Astrocyte of the spinal cord (primary cell): Measurements from ENCODE around the gene ROR1.

Experiments used
- DNase-seq: peaks from one replicate; pipeline ENCODE4 v3.0.0; 2011; ENCODE audit warnings: low read depth, low spot score
- H3K4me3 ChIP-seq: 2 replicates; pipeline ENCODE4 v1.5.1; 2011; ENCODE audit warnings: low read depth, mild to moderate bottlenecking, low read length, moderate library complexity
- in situ Hi-C: cut with HindIII; loops from 2 replicates; pipeline ENCODE4 v1.10.0; 2017; ENCODE audit warnings: low sequenced_read_pairs
- TF ChIP-seq, protein P1 (sequence below): IDR thresholded peaks from 2 replicates; pipeline ENCODE4 v1.5.1; 2012; ENCODE audit warnings: low read depth, mild to moderate bottlenecking, low read length, inconsistent platforms

ROR1 gene

DNA sequence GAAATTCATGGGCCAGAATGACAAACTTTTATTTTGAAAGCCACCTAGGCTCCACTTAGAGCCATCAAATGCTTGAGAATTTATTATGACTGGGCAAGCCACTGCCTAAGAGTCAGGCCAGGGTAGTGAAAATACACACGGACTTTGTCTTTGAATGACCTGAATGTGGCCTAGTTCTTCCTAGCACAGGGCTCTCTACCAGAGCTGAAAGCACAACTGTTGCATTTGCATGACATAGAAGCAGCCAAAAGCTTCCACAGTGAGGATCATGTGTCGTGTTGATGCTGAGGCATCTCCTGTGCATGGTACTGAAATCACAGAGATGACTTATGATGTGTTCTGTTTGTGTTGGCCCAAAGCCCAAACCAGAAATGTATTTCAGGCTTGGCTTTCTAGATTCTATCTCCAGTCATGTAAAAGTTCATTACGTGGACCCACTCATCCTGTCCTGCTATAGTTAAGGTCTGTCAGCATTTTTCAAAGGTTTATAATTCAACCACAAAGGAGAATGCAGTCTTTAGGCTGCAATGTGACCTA is 265.6 kb downstream of the ROR1 start:
- TF ChIP-seq, protein P1, sequence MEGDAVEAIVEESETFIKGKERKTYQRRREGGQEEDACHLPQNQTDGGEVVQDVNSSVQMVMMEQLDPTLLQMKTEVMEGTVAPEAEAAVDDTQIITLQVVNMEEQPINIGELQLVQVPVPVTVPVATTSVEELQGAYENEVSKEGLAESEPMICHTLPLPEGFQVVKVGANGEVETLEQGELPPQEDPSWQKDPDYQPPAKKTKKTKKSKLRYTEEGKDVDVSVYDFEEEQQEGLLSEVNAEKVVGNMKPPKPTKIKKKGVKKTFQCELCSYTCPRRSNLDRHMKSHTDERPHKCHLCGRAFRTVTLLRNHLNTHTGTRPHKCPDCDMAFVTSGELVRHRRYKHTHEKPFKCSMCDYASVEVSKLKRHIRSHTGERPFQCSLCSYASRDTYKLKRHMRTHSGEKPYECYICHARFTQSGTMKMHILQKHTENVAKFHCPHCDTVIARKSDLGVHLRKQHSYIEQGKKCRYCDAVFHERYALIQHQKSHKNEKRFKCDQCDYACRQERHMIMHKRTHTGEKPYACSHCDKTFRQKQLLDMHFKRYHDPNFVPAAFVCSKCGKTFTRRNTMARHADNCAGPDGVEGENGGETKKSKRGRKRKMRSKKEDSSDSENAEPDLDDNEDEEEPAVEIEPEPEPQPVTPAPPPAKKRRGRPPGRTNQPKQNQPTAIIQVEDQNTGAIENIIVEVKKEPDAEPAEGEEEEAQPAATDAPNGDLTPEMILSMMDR = no peak
- in situ Hi-C loops = no loop called here
- peak; percentile 98 for DNase-seq
- no peak overlapping the region for H3K4me3 ChIP-seq

DNA sequence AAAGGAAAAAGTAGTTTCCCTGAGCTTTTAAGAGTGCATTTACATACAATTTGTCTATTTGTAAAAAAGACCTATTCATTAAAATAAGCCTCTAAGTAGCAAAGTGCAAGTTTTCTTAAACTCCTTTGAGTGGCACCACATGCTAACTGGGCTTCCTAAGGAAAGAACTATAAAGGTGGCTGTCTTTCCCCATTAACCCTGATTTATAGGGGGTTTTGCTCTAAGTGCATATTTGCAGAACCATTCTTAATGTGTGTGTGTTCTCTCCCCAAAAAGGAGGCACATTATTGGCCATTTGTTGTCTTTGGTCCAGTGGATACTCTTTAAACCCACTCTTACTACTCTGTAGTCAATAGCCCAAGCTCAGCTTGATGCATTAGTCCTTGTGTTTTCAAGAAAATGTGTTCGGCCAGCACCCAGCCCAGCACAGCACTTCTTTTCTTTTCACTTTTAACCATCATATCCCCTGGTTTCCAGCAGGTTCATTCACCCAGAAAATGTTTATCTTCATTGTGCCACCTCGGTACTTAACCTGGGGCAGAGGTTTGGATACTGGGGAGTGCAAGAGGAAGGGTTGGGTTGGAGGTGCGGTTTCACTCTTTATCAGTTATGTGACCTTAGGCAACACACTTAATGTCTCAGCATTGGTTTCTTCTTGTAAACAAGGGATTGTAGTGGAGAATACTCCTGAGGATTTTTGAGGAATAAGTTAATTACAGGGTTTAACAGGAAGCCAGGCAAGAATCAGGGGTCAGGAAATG is 267.7 kb downstream of the ROR1 start:
- DNase-seq = no peak
- TF ChIP-seq, protein P1 = no peak
- in situ Hi-C loops = no loop called here
- H3K4me3 ChIP-seq = no peak overlapping the region

DNA sequence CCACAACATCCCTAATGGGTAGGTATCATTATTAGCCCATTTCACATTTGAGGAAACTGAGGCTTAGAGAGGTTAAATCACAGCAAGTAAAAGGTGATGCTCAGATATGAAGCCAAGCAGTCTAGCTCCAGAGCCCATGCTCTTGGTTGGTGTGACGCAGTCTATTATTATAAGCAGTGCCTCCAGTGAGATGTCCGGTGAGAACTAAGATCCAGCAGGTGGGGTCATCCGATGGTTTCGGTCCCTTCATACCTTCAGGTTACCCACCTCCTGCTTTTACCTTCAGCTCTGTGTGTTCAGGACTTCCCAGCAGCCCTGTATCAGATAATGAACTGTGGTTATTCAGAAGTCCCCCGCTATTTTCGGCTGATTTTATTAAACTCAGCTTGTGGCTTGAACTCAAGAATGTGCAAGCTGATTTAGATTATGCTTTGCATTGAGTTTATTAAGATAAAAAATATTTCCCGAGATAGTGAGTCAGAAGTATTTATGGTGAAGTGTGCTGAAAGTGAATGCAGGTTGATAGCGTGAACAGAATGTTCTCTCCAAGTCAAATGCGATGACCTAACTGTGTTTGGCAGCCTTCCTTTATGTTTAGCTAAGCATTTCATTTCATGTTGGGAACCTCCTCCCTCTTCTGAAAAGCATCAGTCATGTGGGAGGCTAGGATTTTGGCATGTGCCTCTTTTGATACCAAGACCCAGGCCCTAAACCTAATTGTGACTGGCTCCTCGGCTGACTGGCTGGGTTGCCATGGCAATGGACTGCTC is 268.7 kb downstream of the ROR1 start:
- no peak overlapping the region for H3K4me3 ChIP-seq
- DNase-seq = peak; percentile 97
- TF ChIP-seq, protein P1 = no peak
- in situ Hi-C loops = no loop called here

DNA sequence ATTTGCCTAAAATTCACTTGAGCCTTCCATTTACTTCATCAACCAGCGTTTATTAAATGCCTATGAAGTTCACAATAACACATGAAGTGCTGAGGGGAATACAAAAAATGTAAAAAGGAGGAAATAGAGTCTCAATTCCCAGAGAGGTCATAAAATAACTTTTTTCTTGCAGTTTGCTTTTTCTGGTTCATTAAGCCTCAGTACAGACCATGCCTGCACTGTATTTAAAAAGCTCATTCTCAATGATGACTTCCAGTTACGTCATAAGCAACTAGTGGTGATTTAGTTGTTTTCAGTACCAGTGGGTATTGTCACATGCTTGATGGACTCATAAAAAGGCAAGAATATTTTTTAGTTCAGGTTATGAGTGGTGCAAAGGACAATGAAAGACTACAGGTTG is 269.5 kb downstream of the ROR1 start:
- TF ChIP-seq, protein P1 = no peak
- DNase-seq = peak; percentile 69
- in situ Hi-C loops = no loop called here

DNA sequence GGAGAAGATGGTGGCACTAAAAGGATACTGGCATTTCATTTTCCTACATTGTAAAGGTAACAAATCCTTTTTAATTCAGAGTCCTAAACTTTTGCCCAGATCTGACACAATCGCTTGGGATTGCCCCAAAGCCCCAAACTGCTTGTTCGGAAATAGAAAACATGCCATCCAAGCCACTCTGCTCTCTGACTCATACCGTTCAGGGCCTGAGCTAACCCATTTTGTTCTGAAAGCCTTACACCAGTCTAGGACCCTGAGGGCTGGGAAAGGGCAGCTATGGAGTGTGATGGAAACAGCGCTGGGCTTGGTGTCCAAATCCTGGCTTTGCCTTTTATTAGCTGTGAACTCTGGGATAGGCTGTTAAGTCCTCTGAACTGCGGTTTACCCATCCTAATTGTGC is 270.2 kb downstream of the ROR1 start:
- peak; percentile 90 for DNase-seq
- TF ChIP-seq, protein P1 = no peak
- in situ Hi-C loops = no loop called here
- no peak overlapping the region for H3K4me3 ChIP-seq

More for the DNA sequence above, 269.5 kb downstream of the ROR1 start:
- H3K4me3 ChIP-seq = no peak overlapping the region

DNA sequence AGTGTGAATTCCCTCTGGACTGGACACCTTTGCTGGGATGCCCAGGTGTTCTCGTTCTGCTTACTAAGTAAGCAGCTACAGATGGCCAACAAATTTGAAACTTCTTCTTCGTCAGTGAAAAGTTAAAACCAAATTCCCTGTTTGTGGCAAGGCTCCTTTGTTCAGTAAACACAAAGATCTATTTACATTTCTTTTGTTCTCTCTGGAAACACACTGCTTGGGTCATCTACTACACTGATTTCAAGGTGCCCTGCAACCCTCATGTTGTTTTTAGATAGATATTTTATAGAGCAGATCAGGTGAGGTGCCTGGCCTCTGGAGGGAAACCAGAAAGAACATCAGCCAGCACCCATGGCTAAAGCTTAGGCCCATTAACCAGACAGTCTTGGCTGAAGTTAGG is 272.4 kb downstream of the ROR1 start:
- H3K4me3 ChIP-seq = no peak overlapping the region
- TF ChIP-seq, protein P1 = no peak
- in situ Hi-C loops = no loop called here
- no peak for DNase-seq
